OCI-LY1 (cell line): ENCODE data around the gene EFEMP2.

ENCODE experiments used
- EZH2 ChIP-seq: fragments of 200-600 bp; sonication (generic), shearing (Covaris generic); IDR thresholded peaks from 2 replicates; pipeline ENCODE4 v1.8.0; 2017; ENCODE audit warnings: borderline replicate concordance, mixed run types, mild to moderate bottlenecking, antibody characterized with exemption, low read length, moderate library complexity, mixed read lengths
- TF ChIP-seq, protein P1 (sequence below): fragments of 200-600 bp; sonication (generic), shearing (Covaris generic); IDR thresholded peaks from 2 replicates; pipeline ENCODE4 v1.5.1; 2017; ENCODE audit warnings: mild to moderate bottlenecking, antibody characterized with exemption, low read length, moderate library complexity, mixed read lengths

GRCh38 chr11:65858681-65859087, 13.9 kb downstream of the EFEMP2 start:
- TF ChIP-seq, protein P1, sequence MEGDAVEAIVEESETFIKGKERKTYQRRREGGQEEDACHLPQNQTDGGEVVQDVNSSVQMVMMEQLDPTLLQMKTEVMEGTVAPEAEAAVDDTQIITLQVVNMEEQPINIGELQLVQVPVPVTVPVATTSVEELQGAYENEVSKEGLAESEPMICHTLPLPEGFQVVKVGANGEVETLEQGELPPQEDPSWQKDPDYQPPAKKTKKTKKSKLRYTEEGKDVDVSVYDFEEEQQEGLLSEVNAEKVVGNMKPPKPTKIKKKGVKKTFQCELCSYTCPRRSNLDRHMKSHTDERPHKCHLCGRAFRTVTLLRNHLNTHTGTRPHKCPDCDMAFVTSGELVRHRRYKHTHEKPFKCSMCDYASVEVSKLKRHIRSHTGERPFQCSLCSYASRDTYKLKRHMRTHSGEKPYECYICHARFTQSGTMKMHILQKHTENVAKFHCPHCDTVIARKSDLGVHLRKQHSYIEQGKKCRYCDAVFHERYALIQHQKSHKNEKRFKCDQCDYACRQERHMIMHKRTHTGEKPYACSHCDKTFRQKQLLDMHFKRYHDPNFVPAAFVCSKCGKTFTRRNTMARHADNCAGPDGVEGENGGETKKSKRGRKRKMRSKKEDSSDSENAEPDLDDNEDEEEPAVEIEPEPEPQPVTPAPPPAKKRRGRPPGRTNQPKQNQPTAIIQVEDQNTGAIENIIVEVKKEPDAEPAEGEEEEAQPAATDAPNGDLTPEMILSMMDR = no peak
- TF ChIP-seq EZH2 = no peak
